Fibroblast of villous mesenchyme (primary cell): Measurements from ENCODE around the gene RB1. TPM values are rescaled to one million over a fixed set of nuclear protein-coding genes. Genes with fewer than 3 reads are reported as not detected.

Source experiments
- DNase-seq: peaks from one replicate; pipeline ENCODE4 v3.0.0-alpha.2; 2010; ENCODE audit warnings: low read depth
- H3K4me3 ChIP-seq: 2 replicates; pipeline ENCODE4 v1.5.1; 2011; ENCODE audit warnings: low read depth, mild to moderate bottlenecking, low read length
- CTCF ChIP-seq: IDR thresholded peaks from 2 replicates; pipeline ENCODE4 v1.5.1; 2012; ENCODE audit warnings: low read depth, mild to moderate bottlenecking, low read length; ENCODE audit not compliant: insufficient read depth
- total RNA-seq: library from RNA; depleted of rRNA; stranded (reverse); fragments of >200 nt; gene quantifications from 2 replicates; pipeline ENCODE4 v1.2.3, GENCODE V29; 2012

Gene RB1
- total RNA-seq, 1 donor, result 50.5 TPM

DNA sequence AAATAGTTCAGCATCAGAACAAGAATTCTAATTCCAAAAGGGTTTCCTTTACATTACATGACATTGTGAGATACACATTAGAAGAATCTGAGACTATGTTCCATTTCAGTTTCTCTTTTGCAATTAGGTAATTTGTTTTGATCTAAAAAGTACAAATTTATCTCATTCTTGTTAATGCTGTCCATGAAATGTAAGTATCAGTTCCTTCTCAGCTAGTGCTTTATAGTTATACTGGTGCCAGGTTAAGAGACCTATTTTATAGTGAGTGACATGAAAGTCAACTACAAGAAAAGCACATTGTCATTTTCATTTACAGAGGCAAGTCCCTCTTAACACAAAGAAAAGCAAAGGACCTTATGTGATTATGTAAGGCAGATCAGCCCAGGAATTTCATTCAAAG lies 185.4 kb downstream of the RB1 start:
- no peak overlapping the region for H3K4me3 ChIP-seq
- DNase-seq, result no peak
- TF ChIP-seq CTCF, result no peak

- no peak overlapping the region for H3K4me3 ChIP-seq
- DNase-seq, result no peak
- no peak for TF ChIP-seq CTCF
Measured at GRCh38 chr13:48489666-48490065, 186.1 kb downstream of the RB1 start.

DNA sequence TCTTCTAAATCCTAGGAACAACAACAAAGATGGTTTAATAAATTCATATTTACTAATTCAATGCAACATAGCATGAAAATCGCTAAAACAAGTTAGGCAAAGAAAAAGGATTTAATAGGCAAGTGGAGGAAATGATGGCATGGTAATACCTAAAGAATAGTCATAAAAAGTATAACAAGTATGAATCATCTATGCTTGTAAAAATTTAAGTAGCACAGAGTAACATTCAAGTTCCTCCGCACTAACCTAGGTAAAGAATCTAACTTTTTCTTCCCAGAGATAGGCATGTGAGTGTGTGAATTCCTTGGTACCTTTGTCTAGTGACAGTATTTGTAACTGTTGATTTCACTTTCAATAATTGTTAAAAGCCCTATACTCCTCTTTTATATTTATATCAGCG lies 186.7 kb downstream of the RB1 start:
- DNase-seq, result no peak
- H3K4me3 ChIP-seq, result no peak overlapping the region
- TF ChIP-seq CTCF, result no peak

- no peak for DNase-seq
- TF ChIP-seq CTCF, result no peak
- no peak overlapping the region for H3K4me3 ChIP-seq
Measured at GRCh38 chr13:48491423-48492095, 188.0 kb downstream of the RB1 start.

DNA sequence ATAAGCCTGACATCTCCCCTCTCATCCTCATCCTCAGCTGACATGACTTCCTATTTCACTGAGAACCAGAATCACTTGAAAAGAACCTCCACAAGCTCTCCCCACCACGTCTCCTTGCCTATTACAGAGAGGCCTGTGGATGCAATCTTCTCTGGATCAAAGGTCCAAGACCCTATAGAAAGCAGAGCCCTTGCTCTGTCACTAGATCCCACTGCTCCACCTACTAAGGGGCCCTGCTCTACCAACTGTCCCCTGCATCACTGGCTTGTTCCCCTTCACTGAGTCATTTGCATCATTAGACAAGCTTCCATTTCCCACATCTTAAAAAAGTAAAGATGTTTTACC lies 188.5 kb downstream of the RB1 start:
- H3K4me3 ChIP-seq, result peak overlapping the region; percentile 29
- TF ChIP-seq CTCF, result no peak
- DNase-seq, result peak; percentile 12

DNA sequence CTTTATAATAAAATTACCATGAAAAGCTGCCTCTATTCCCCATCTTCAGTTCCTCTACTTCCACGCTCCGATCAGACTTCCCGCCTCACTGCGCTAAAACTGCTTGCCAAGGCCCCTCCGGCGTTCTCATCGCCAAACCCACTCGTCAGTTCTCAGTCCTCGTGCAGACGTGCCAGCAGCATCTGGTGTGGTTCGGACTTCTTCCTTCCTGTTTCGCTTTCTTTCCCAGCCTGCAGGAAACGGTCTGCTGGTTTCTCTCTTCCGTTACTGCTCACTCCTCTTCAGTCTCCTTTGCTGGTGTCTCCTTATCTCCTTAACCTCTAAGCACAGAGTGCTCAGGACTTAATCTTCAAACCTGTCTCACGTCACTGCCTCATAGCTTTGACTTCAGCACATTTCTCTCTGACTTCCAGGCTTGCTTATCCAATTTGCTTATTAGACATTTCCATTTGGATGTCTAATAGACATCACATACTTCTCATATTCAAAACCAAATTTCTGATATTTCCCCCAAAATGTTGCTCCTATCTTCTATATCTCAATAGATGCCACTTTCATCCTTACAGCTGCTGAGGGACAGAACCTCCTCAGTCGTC lies 189.0 kb downstream of the RB1 start:
- H3K4me3 ChIP-seq, result peak overlapping the region; percentile 29
- no peak for TF ChIP-seq CTCF
- peak; percentile 86 for DNase-seq
